ENCODE results near the gene ACLY. TPM values are rescaled to one million over a fixed set of nuclear protein-coding genes. Genes with fewer than 3 reads are reported as not detected.

The ACLY gene
- total RNA-seq, 2 experiments from 2014 or later, result 185 to 186 TPM

DNA sequence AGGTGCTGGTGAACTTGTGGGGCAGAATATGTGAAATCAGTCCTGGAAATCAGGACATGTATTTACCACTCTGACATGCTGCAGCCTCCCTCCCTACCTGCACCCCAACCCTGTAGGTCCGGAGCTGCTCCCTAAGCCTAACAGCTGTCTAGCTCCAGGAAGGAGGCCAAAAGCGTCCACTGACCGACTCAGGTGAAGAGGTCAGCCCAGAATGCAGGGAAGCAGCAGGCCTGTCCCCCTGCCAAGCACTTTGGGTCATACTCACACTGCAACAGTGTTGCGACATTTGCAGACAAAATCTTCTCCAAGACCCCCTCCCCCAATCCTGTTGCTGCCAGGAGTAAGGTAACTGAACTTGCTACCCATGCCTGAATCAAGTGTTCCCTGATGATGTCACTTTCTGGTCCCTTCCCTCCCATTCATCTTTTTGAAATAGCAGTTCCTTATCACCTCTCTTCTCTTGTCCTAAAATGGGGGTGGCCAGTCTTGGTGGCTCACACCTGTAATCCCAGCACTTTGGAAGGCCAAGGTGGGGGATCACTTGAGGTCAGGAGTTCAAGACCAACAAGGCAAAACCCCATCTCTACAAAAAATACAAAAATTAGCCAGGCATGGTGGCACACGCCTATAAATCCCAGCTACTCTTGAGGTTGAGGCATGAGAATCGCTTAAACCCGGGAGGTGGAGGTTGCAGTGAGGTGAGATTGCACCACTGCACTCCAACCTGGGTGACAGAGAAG lies 1.3 kb upstream of the ACLY start:
- H3K36me3 Mint-ChIP-seq (ENCODE audit: low read depth), result peaks cover 2% of the 10 kb centered on the region
- CTCF ChIA-PET, result no interaction called here
- H3K4me3 Mint-ChIP-seq, result peak overlapping the region; percentile 95
- ATAC-seq (no peak), DNase-seq (no peak)
- H3K27me3 Mint-ChIP-seq, result no peaks in the 10 kb centered on the region
- intact Hi-C loops (cut with micrococcal nuclease), result no loop called here
- POLR2A ChIA-PET, result interaction anchor here (0.8 to 3.7 kb wide), 2 partner anchors 9 to 48 kb away, joined by 3 to 40 read pairs; partner anchors contain the start of gene ODAD4
- no peak for TF ChIP-seq CTCF (IDR thresholded peaks at IDR 0.05)
- H3K27ac Mint-ChIP-seq, result no peak overlapping the region
- H3K4me1 Mint-ChIP-seq (ENCODE audit: low read depth), result peaks cover 25% of the 10 kb centered on the region
- H3K9me3 Mint-ChIP-seq, result no peaks in the 10 kb centered on the region

GRCh38 chr17:41919165-41919817 lies 540 bp upstream of the ACLY start:
- intact Hi-C loops (cut with micrococcal nuclease), result no loop called here
- no peaks in the 10 kb centered on the region for H3K27me3 Mint-ChIP-seq
- ChIA-PET CTCF (interaction anchor here (0.9 to 2.6 kb wide), 7 partner anchors 9 to 118 kb away, joined by 3 to 13 read pairs (median 3); partner anchors contain the start of genes DNAJC7, KLHL11 and ODAD4), POLR2A (interaction anchor here (0.7 to 3.7 kb wide), 11 partner anchors 10 to 313 kb away, joined by 3 to 40 read pairs (median 6); partner anchors contain the start of genes EIF1 and ODAD4)
- no peak overlapping the region for H3K27ac Mint-ChIP-seq
- DNase-seq (no peak), ATAC-seq (peak; percentile 11)
- H3K4me1 Mint-ChIP-seq (ENCODE audit: low read depth), result peaks cover 32% of the 10 kb centered on the region
- peaks cover 4% of the 10 kb centered on the region for H3K36me3 Mint-ChIP-seq (ENCODE audit: low read depth)
- TF ChIP-seq CTCF (IDR thresholded peaks at IDR 0.05), result no peak
- H3K4me3 Mint-ChIP-seq, result peak overlapping the region; percentile 95
- no peaks in the 10 kb centered on the region for H3K9me3 Mint-ChIP-seq

DNA sequence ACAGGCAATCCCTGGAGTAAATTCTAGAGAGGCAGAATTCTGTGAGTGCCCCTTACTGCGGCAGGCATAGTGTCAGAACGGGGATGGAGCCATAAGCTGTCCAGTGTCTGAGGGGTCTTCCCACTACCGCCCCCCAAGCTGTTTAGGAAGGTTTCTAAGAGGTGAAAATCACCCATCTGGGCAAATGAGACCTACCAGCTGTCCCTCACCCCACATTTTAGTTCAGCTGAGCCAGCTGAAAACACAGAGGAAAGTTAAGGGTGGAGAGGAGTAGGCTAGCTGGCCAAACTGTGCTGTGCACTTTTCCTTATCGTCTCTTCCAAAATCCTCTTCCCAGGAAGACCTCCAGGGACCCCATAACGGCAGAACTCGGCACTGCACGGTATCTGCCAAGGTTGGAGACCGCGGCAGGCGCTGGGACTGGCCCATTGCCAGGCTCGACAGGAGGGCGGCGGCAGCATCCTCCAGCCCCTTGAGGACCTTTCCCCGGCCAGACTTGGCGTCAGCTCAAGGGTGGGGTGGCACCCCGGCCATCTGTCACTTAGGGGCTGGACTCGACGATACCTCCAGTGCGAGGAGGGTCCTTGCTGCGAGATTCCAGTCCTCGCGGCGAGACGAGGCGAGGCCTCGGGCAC lies 955 bp downstream of the ACLY start:
- intact Hi-C loops (cut with micrococcal nuclease), result no loop called here
- no peak for TF ChIP-seq CTCF (IDR thresholded peaks at IDR 0.05)
- H3K27ac Mint-ChIP-seq, result peak overlapping the region; percentile 93
- POLR2A ChIA-PET, result interaction anchor here (0.7 to 3.7 kb wide), 12 partner anchors 11 to 1047 kb away, joined by 3 to 40 read pairs (median 5); partner anchors contain the start of genes EIF1 and ODAD4
- no peaks in the 10 kb centered on the region for H3K9me3 Mint-ChIP-seq
- no peaks in the 10 kb centered on the region for H3K27me3 Mint-ChIP-seq
- CTCF ChIA-PET, result interaction anchor here (1.1 to 2.6 kb wide), 7 partner anchors 10 to 117 kb away, joined by 3 to 13 read pairs (median 3); partner anchors contain the start of genes DNAJC7, KLHL11 and ODAD4
- peaks cover 4% of the 10 kb centered on the region for H3K36me3 Mint-ChIP-seq (ENCODE audit: low read depth)
- peaks cover 34% of the 10 kb centered on the region for H3K4me1 Mint-ChIP-seq (ENCODE audit: low read depth)
- peak; percentile 59 for DNase-seq
- ATAC-seq, result no peak
- H3K4me3 Mint-ChIP-seq, result peak overlapping the region; percentile 95

- Mint-ChIP-seq H3K27ac (peak overlapping the region; percentile 93), H3K36me3 (ENCODE audit: low read depth) (peaks cover 10% of the 10 kb centered on the region), H3K9me3 (no peaks in the 10 kb centered on the region), H3K27me3 (no peaks in the 10 kb centered on the region), H3K4me3 (peak overlapping the region; percentile 95), H3K4me1 (ENCODE audit: low read depth) (peaks cover 34% of the 10 kb centered on the region)
- ATAC-seq (no peak), DNase-seq (no peak)
- TF ChIP-seq CTCF (IDR thresholded peaks at IDR 0.05), result no peak
- POLR2A ChIA-PET, result interaction anchor here (1.0 to 3.7 kb wide), 6 partner anchors 10 to 69 kb away, joined by 4 to 40 read pairs (median 6); partner anchors contain the start of gene ODAD4
- CTCF ChIA-PET, result interaction anchor here (1.1 to 2.6 kb wide), 4 partner anchors 13 to 101 kb away, joined by 3 to 13 read pairs (median 8); partner anchors contain the start of genes DNAJC7, KLHL11 and ODAD4
- intact Hi-C loops (cut with micrococcal nuclease), result no loop called here
These were observed 1.6 kb downstream of the ACLY start for GRCh38 chr17:41917192-41917591.
